HG03280 (cell line): Measurements from ENCODE around the gene DTX3.
A peak's percentile ranks its signal among the peaks of the same experiment; 100 is the strongest.
"Not testable (repeated sequence)": the region's sequence is repeated elsewhere in the genome, so short reads cannot be mapped to it uniquely, and the experiment has no call there.

Source experiments
- ATAC-seq: cut with Tn5 transposase; IDR thresholded peaks from one replicate; pipeline ENCODE4 v1.9.1; 2021; ENCODE audit warnings: mild to moderate bottlenecking, moderate library complexity; ENCODE audit not compliant: unreplicated experiment

Gene DTX3

DNA sequence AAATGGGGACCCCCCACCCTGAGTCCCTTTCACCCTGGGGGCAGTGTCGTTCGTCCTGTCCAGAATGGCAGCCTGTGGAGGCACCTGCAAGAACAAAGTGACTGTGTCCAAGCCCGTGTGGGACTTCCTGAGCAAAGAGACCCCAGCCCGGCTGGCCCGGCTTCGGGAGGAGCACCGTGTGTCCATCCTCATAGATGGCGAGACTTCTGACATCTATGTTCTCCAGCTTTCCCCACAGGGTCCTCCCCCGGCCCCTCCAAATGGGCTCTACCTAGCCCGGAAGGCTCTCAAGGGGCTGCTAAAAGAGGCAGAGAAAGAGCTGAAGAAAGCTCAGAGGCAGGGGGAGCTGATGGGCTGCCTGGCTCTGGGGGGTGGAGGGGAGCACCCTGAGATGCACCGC lies 2.2 kb downstream of the DTX3 start:
- ATAC-seq: no peak

DNA sequence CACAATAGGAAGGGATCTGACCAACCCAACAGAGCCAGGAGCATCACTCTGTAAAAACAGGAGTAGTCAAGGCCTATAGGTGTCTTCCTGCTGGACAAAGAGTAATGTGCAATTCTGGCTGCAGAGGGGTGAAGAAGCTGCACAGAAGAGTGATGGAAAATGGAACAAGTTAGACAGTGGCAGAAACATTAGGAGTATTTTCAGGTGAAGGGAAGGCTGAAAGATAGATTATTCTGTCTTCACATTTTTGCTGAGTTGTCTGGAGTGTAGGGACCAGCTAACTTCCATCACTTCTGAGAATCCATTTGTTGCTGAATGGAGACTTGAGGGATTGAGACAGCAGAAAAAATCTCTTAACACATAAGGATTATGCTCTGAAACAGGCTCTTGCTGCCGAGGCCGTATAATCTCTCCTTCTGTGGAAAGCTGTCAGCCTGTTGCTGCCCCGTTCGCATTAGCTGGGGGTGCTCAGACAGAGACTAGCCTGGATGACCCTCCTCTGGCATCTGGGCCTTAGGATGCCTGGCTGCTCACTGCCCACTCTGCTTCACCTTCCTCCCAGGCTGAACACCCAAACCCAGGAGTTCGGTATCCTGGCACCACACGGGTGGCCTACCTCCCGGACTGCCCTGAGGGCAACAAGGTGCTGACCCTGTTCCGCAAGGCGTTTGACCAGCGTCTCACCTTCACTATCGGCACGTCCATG lies 3.5 kb downstream of the DTX3 start:
- ATAC-seq: no peak

GRCh38 chr12:57609101-57609780 lies 4.6 kb downstream of the DTX3 start:
- ATAC-seq: no peak

DNA sequence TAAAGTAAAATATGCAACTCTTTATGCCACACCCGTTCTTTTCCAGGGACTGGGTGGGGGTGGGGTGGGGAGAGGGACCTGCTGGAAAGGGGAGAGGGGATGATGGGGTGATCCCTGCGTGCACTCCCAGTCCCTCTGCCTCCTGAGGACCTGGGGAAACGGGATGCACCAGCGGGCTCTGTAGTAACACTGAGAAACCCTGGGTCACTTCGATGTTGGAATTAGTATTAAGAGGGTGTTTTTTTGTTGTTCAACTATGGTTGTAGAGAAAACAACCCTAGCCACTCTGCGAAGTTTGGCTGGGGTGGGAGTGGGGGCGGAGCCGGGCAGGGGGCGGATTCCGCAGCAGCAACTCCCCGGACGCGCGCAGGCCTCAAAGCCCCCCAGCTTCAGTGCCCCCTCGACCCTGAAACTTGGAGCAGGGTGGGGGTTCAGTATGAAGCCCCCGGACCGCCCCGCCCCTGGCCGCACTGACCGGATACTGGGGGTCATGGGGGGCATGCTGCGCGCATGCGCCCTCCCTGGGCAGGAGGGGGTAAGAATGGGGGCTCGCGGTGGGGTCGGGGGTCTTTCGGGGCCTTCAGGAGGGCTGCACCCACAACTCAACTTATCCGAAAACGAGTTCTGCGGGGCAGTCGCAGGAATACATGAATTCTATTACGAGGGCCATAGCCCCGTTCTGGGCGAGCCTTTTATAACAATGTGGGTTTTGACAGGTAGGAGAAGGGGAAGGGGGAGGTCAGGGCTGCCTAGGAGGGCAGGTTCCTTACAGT lies 5.3 kb downstream of the DTX3 start:
- no peak for ATAC-seq

DNA sequence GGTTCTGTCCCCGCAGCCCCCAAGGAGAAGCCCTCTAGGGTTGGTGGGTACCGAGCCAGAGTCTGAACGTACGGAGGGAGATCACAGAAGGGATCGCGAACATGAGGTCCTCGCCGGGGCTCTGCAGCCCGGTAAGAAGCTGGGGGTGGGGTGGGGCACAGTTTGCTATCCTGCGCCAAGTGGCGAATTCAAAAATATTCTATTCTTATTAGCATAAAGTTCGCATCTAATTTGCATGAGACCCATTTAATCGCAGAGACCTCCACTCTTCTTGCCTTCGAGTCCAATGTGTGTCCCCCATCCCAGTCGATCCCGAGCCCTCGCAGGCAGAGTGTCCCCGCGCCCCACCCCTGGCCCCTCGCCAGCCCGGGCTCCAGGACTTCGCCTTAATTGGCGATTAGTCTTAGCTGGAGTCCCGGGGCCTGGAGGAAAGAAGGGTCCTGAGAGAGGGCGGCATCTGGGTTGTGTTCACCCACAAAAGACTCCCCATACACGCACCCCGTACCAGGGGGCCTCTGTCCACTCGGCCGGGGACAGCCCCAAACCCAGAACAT lies 6.0 kb downstream of the DTX3 start:
- no peak for ATAC-seq

DNA sequence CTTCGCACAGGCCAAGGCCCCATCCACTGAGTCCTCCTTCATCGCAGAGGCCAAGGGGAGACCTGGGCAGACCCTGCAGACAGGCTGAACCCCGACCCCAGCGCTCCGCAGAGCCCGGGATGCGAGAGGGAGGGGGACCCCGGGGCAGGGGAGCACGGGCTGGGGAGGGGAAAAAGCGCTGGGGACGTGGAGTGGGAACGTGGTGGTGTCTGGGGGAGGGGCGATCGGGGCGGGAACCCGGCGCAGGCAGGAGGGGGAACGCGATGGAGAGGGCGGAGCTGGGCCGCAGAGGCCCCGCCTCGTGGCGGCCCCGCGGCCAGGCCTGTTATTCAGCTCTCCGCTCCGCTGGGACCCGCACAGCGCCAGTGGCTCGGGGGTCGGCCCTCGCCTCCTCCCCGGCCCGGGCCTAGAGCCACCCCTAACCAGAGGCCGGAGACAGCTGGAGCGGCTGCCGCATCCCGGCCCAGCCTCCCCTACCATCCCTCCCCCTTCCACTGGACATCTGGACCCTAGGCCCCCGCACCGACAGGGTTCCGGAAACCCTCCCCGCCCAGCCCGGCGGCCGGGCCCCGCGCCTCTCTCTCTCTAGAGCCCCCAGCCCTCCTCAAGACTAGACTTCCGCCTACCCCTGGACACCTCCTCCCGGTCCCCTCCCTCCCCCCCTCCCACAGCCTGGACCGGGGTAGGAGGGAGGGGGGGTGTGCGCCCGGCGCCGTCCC lies 6.6 kb downstream of the DTX3 start, which contains the start of gene ARHGEF25:
Gene ARHGEF25, plus strand, starts transcription at position 328 of the 719 bp plus-strand sequence. CDS start 460 bp downstream, outside the sequence.
- peak; percentile 60 for ATAC-seq

DNA sequence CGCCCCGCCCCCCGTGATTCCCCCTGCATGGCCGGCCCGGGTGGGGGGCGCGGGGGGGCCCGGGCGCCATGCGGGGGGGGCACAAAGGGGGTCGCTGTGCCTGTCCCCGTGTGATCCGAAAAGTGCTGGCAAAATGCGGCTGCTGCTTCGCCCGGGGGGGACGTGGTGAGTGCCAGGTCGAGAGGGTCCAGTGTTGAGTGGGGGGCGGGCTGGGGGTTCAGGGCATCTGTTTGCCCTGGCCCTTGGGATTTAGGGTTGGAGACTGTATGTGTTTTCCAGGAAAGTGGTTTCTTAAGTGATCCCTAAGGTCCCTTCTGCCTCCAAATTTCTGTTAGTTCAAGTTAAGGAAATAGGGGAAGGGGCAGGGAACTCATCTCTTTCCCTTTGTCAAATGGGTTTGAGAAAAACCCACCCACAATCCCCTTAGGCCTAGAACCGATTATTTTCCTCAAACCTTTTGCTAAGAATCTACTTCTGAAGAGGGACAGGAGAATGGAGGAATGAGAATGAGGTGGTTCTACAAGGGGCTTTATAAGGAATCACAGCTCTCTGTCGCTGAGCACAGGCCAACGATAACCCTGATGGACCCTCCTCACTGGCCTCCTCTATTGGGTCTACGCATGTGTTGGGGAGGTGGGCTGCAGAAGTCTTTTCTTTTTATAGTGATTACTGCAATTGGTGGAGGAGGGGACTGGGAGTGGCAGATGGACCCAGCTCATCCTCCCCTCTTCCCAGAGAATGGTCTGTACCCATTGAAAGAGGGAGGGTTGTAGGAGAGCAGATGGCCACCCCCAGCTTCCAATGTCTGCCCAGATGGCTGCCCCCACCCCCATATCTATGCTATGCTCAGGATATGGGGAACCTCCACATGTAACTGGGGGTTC lies 7.4 kb downstream of the DTX3 start:
- ATAC-seq: no peak

GRCh38 chr12:57612711-57613426 lies 8.2 kb downstream of the DTX3 start:
- ATAC-seq: no peak

- ATAC-seq: no peak
Observed at GRCh38 chr12:57613427-57614109, 8.9 kb downstream of the DTX3 start.

DNA sequence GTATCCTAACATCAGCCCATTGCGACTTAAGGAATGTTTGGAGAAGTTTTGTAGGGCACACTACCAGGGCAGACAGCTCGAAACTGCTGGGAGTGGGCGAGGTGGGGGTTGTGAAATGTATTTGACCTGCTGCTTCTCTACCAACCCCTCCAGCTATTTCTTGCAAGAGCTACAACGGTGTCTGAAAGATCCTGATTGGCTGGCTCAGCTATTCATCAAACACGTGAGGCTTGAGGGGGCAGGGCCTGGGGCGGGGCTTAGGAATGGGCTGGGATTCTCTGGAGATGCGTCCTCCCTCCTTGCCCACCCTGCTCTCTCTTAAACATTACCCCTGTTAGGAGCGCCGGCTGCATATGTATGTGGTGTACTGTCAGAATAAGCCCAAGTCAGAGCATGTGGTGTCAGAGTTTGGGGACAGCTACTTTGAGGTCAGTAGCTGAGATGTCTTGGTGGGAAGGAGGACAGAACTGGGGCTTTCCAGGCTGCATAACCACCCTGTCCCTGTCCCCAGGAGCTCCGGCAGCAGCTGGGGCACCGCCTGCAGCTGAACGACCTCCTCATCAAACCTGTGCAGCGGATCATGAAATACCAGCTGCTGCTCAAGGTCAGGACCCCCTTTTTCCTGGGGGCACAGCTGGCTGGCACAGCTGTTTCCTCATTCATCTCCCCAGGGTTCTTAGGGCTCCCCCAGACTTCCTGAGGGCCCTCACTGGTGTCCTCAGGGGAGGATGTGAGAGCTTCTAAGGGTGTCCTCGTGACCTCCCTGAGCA lies 9.7 kb downstream of the DTX3 start:
- ATAC-seq: no peak

GRCh38 chr12:57614948-57615500 lies 10.4 kb downstream of the DTX3 start:
- no peak for ATAC-seq

GRCh38 chr12:57615637-57616036 lies 11.0 kb downstream of the DTX3 start:
- no peak for ATAC-seq

- ATAC-seq: no peak
Observed at GRCh38 chr12:57616383-57617101, 11.9 kb downstream of the DTX3 start.

GRCh38 chr12:57617942-57618341 lies 13.3 kb downstream of the DTX3 start:
- no peak for ATAC-seq

- ATAC-seq: not testable (repeated sequence)
Observed at GRCh38 chr12:57618431-57618830, 13.8 kb downstream of the DTX3 start.

DNA sequence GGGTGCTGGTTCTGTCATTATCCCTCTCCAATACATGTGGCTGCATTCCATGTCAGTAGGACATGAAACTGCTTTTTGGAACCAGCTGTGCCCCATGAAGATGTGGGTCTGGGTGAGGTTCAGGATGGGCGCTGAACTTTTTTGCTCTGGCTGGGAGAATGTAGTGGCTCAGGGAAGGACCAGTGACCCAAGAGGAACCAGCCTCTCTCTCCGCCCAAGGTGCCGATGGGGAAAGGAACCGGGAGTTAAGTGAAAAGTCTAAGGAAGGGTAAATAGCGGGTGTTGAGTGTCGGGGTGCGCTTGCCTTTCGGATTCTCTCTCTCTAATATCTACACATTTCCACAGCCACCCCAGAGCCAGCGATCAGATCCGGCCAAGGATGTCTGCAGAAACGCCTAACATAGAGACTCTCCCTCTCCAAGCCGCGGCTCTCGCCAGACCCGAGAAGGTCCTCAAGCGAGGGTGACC lies 14.4 kb downstream of the DTX3 start:
- ATAC-seq: no peak
